Kidney capillary endothelial cell (primary cell): ENCODE measurements around the gene GGACT.
A peak's percentile ranks its signal among the peaks of the same experiment; 100 is the strongest.

Experiments
- DNase-seq: peaks from one replicate; pipeline ENCODE4 v3.0.0-alpha.2; 2018; ENCODE audit warnings: low spot score

The GGACT gene

DNA sequence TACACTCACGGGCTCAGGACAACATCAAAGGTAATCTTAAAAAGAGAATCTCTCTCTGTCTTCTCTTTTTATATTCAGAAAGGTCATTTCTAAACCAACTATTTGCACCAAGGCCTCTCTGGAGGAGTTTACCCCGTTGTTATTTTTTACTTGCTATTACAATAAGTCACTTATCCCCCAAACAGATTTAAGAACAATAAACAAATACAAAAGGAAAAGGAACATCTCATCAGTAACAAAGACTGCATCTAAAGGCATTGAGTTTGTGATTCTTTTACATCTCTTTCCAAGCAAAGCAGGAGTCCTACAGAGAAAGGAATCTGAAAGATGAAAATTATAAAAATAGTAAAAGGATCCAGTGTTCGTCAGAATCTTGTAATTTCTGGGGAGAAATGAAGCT is 75.4 kb downstream of the GGACT start:
- DNase-seq = no peak

DNA sequence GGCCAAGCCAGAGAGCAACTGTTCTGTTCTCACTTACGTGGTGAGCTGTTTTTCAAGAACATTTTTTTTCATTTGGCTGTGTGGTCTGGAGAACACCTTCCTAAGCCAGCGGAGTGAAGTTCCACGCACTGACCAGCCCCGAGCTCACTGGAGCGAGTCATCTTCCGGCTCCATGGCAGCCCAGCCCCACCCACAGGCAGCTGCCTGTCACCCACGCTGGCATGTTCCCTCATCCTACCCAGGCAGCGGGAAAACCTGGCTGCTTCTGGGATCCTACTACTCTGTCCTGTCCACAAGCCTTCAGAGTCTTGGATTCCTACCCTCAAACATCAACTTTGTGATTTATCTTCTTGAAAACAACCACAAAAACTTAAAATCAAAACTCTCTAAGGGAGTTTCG is 76.2 kb downstream of the GGACT start:
- no peak for DNase-seq

DNA sequence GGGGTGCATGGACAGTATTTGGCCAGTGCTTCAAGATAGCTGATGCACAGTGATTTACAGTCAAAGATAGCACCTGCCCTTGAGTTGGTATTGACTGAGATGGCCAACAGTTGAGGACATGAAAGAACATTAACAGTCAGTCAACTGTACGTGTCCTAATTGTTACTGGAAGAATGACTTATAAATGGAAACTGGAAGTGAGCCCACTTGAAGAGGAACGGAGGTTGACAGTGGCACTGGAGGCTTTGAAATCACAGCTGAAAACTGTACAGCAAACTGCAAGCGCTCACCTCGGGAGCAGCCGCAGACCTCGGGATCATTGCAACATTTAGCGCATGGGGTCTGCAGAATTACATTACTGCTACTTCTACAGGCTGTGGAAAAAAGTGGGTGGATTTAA is 77.1 kb downstream of the GGACT start:
- no peak for DNase-seq

DNA sequence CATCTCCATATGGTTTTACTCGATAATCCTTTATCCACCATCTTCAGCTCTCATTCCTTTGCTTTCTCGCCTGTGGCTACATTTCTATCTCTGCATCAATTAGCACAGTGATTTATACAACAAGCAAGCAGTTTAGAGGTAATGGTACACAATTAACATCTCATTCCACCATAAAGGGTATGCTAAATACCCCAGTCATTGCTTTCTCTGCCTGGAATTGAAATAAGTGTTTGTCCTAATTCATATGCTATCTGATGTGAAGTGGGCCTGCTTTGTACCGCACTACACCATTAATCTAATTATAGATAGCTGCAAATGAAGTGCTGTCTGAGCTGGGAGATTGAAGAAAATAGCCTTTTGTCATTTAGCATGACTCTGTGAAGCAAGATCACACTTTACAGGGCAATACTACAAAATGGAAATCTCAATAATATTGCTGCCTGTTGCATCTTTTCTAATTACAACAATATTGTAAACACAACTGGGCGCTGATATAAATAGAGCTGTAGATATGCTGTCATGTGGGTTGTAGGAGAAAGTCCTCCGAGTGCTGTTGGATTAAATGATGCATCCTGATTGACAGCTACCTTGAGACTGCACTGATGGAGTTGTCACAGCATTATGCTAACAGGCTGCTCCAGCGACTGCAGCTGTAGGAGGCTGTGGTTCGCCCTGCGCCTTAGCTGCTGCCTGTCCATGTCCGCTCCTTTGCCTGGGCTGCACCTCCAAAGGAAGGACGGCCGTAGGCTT is 78.2 kb downstream of the GGACT start:
- no peak for DNase-seq

DNA sequence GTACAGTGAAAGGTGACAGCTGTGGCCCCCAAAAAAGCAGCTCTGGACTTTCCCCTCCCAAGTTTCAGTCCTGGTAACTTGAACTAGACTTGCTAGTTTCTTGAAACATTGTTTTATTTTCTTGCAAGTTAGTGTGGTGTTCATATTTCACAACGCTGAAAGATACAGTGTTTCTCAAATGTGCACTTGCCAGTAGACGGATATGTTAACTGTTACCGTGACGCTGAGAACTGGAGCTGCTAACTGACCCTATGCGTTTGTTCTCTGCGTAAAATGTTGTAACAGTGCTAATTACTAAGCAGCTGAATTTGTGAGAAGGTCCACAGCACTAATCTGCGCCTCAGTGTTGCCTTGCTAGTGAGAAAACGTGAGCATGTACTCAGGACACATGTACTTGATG is 79.6 kb downstream of the GGACT start:
- DNase-seq = no peak

DNA sequence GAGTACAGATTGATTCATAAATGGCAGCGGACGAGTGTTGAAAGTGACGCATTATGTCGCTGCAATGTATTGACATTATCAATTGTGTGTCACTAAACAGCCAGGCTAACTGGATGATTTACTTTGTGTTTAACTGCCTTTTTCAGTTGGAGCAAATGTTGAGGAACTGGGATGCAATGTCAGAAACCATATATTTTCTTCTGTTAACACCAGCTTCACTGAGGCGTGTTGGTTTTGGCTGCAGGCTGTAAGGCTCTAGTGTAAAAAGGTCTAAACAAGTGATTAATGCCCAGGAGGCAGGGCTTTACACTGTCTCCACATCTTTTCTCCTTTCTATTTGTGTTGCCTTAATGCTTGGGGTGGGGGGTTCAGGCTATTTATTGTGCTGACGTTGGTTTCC is 80.1 kb downstream of the GGACT start:
- no peak for DNase-seq

DNA sequence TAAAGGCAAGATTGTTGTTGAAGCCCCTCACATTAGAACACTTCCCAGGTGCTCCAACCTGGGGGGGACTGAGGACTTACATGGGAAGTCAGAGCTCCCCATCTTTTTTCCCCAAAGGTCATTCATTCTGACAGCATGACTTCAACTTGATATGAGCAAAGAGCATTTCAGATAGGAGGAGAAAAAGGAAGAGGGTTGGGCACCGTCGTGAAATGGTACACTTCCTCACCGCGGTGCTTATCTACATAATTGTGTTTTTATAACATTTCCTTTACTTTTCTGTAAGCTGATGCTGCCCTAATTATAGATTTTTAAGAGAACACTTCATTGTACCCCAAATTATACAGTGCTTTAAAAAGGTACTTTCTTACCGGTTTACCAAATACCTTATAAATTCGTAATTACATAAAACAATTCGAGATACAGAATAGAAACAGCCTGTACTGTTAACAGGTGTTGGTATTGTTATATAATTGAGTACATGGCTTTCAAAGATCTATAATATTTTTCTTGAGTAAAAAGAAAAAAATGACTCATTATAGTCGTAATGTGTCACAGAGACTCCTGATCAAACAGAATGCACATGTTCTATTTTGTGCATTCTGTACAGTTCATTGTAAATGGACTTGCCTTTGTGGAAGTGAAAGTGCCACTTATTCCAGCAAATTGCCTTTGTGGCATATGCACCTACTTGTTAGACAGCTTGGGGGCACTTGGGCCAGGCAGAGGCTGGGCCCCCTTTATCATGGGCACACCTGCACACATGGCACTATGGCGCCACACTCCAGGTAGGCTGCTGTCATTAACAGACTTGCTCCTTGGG is 81.8 kb downstream of the GGACT start:
- no peak for DNase-seq

DNA sequence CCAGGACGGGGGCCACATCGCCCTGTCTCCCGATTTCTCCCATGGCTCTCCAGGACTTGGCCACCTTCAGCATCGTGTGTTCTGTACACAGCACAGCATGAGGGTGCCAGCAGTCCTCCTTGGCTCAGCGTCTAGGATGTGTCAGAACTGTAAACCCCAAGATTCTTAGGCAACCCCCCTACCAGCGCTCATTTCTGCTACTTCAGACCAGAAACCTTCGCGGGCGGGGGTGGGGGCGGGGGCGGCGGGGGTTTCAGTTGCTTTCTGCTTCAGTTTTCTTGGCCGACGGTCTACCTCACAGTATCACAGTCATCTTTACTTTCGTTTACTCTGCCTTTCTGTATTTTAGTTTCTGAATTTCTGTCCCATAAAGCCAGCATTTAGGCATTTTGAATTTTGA is 82.4 kb downstream of the GGACT start:
- no peak for DNase-seq

DNA sequence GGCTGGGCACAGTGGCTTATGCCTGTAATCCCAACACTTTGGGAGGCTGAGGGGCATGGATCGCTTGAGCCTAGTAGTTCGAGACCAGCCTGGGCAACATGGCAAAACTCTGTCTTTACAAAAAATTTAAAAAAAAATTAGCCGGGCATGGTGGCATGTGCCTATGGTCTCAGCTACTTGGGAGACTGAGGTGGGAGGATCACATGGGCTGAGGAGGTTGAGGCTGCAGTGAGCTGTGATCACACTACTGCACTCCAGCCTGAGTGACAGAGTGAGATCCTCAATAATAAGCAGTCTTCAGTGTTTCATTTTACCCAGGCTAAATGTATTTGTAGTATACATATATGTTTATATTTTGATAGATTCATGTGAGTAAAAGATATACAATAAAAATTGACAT is 85.0 kb downstream of the GGACT start:
- DNase-seq = no peak

DNA sequence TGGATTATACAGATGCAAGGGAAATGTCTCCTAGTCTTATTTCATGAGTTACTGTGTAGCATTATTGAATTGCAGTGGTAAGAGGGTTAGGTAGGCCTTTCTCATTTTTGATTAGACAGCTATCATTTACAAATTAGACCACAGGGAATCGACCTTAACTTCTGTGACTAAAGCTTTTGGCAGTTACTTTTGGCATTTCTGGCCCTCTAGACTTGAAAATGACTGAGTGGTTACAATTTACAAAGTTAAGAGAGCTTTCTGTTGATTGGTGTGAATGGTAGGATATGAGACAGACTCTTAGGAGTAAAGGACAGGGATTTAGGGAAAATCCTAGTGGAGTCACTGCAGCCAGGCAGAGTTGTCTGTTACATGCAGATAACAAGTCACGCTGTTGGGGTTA is 86.1 kb downstream of the GGACT start:
- DNase-seq = no peak

DNA sequence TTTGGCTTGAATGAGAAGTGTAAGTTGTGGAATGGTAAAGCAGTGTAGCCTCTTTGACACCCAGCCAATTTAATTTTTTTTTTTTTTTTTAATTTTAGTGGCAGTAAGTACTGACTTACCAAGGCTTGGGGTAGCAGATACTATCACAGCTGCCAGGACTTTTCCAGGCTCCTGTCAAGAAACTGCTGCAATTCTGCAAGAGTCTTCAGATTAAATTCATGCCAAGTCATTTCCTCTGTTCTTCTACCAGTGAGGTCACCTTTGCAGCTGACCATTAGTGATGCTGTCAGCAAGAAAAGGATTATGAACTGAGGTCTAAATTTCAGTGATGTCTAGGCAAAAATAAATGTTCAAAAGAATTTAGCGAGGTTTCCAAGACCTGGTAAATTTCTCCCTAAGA is 91.2 kb downstream of the GGACT start:
- DNase-seq = peak; percentile 72

DNA sequence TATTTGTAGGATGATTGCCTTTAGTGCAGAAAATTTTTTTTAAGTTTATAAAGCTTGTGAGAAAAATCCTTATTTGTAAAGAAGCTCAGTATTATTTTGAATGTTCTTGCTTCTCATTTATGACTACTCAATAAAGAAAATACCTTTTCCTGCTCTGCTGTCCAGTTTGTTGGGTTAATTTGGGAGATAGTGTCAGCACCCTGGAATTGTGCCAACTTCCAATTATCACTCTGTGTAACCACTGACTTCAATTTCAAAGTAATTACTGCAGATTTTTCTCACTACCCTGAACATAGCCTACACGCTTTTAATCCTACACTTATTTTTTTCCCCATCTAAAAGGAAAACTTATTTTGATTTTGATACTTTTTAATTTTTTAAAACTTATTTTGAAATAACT is 93.1 kb downstream of the GGACT start:
- DNase-seq = no peak

DNA sequence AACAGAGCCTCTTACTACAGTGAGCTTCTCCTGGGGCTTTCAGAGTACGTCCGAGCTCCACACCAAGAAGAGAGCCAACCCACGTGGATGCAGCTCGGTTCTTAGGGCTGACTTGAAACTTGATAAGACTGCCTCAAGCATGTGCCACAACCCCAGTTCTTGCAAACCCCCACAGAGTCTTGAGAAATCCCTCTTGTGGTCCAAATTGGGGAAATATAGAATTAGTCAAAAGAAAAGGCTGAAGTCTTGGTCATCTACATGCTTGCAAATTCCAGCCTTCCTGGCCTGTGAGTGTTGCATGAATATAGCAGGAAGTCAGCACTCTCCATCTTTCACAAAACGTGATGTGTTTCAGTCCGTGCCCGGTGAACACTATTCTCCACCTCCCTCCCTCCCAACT is 95.2 kb downstream of the GGACT start:
- DNase-seq = no peak

DNA sequence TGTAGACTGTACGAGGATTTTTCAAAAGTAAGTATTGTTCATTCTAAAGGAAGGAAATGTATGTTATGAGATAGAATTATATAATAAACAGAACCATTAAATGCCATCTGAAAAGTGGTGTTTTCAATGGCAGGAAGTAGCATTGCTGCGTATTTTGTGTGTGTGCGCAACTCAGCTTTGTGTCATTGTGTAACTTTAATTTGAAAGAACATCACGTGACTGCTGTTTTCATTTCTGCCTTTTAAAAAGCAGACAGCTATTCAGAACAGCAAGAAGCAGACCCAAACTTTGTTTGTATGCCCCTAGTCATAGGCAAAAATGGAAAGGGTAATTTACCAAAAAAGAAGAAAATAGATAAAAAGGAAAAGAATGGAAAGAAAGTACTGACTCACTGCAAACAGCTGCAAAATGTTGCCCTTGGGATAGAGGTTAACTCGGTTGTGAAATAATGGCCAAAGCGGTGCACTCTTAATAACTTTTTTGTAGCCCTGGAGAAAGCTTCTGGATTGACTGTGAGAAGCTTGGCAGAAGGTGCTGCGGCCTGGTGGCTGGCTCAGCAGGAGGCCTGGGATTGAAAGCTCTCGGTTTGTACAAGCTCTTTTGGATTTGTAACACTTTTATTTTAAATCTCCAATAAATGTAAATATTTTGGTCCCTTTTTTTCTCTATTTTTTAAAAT is 97.3 kb downstream of the GGACT start:
- no peak for DNase-seq

DNA sequence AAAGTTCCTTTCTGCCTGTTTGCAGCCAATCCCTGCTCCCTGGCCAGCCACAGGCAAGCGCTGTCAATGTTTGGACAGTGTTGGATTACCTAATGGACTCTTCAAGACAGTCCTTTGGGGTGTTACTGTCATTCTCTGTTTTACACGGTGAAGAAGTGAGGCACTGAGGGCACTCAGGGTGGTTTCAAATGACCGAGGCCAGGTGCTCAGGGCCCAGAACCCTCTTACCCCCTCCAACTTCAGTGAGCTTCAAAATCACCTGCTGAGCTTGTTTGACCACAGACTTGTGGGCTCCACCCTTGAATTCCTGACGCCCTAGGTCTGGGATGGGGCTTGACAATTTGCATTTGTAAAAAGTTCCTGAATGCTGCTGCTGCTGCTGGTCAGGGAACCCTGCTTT is 97.9 kb downstream of the GGACT start:
- no peak for DNase-seq

DNA sequence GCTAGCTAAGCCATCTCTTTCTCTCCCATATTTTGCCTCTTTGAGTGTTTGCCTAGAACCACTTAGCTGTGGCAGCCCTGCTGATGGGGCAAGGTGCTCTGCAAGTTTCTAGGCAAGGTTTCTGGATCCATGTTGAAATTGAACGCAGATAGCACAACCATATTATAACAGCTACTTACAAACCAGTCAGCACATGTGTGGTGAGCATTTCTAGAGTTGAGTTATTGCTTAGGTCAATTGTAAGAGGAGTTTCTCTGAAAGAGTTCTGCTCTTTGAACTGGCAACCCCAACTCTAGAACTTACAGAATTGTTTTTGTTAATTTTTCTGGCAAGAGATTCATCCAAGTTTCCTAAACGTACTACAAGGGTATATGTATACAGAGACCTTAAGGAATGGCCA is 103.3 kb downstream of the GGACT start:
- no peak for DNase-seq

DNA sequence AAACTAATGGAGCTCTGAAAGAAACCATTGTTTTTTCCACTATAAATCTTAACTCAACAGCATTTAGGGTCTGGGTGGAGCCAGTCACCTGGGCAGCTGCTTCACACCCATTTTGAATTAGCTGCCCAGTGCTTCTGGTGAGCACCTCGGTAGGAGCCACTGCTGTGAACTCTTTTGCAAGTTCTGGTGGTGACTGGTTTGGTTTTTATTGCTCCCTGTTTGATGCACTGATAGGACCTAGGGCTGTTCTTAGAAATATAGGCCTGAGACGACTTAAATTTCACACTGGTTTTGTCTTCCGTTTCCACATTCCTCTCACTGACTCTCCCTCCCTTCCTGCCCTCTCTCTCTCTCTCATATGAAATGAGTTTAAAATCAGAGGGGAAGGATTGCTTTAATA is 103.9 kb downstream of the GGACT start:
- no peak for DNase-seq

DNA sequence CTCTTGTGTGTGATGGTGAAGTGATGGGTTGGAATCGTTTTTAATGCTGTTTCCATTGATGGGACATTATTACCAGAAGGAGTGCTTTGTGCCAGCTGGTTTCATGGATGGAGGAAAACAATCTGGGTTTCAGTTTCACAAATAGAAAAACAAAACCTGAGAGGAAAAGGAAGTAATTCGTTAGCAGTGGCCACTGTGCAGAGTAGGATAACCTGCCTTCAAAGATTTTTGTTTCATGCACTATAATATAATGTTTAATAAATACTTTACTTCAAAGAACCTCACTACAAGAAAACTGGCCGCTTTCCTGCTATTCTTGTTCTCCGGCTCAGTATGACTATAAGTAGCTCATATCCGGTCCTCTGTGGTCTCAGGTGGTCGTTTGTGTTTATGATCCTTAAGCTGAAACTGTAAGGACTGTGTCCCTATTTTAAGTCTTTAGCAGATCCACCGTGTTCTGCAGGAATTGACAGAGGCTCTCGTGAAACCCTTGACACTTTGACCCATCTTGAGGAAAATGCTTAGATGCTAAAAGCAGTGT is 104.7 kb downstream of the GGACT start:
- DNase-seq = peak; percentile 35

DNA sequence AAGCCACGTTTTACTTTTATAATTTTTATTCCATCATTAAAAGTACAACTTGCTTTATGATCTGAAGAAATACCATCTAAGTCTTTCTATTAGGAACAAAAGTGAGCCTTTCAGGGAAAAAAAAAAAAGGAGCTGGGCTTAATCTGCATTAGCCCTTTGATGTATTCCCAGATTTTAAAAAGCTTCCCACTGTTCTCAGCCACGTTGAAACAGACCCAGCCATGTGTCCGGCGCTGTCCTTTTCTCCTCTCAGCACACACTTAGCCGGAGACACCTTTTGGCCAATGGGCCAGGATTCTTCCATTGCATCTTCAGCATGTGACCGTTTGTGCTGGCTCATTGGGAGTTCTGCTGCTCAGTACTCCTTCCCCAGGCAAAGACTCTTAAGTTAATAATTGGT is 105.5 kb downstream of the GGACT start:
- no peak for DNase-seq

DNA sequence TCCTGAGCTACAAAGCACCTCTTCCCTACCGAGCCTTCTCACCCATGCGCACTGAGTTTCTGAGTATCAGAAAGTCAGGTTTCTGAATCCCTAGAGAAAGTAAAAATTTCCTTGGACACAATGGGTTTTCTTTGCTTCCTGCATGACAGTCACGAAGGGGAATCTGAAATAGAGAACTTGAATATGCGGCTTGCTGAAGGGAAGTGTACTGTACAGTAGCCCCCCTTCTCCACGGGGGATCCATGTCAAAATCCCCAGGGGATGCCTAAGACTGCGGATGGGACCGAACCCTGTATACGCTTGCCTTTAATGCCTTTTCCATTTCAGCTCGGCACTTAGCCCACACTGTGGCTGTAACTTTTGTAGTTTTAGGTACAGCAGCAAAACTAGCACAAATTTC is 107.9 kb downstream of the GGACT start:
- no peak for DNase-seq
